ENCODE data around the gene REXO1. TPM values are rescaled to one million over a fixed set of nuclear protein-coding genes. Genes with fewer than 3 reads are reported as not detected.

REXO1 gene
- total RNA-seq, 1 experiment from 2014 or later: 25.8 TPM

DNA sequence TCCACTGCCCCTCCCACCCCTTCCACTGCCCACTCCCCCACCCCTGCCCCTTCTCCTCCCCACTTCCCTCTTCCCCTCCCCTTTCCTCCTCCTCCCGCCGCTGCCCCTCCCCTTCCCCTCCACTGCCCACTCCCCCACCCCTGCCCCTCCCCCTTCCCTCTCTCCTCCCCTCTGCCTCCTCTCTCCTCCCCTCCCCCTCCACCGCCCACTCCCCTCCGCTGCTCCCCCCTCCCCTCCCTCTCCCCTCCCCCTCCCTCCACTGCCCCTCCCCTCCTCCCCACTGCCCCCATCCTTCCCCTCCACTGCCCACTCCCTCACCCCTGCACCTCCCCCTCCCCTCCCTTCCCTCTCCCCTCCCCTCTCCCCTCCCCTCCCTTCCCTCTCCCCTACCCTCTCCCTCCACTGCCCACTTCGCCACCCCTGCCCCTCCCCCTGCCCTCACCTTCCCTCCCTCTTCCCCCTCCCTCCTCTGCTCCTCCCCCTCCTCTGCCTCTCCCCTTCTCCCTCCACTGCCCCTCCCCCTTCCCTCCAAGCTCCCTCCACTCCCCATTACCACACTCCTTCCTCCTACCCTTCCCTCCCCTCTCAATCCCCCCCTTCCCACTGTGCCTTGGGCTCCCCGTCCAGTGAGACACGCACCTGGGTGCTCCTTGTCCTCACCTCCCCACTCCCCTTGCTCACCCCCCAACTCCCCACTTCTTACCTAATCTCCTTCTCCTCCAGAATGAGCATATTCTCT lies 58.1 kb downstream of the REXO1 start:
- H3K4me1 ChIP-seq (replicated peaks; ENCODE audit: insufficient read depth): no peaks in the 10 kb centered on the region
- H4K20me1 ChIP-seq (ENCODE audit: insufficient read depth): no peaks in the 10 kb centered on the region
- no TSS peak for BruUV-seq (replicated peaks)
- intact Hi-C loops (cut with micrococcal nuclease; ENCODE audit: unreplicated experiment): loop anchor here (10.0 kb wide), 1 partner anchor 245 kb away; no protein-coding TSS in a partner anchor
- ChIA-PET POLR2A (ENCODE audit: unreplicated experiment) (no interaction called here), CTCF (no interaction called here)
- H3K9me3 ChIP-seq (ENCODE audit: insufficient read depth, low read depth): no peaks in the 10 kb centered on the region
- TF ChIP-seq CTCF (conservative IDR thresholded peaks at IDR 0.05): no peak
- TF ChIP-seq EZH2 (IDR thresholded peaks at IDR 0.05; ENCODE audit: low read depth): no peak
- no peak overlapping the region for H3K4me3 ChIP-seq
- no peaks in the 10 kb centered on the region for H3K27me3 ChIP-seq (ENCODE audit: insufficient read depth, low read depth)
- H2AFZ ChIP-seq: no peak overlapping the region
- H3K27ac ChIP-seq: no peak overlapping the region
- H3K36me3 ChIP-seq (ENCODE audit: low read depth): no peaks in the 10 kb centered on the region
- H3F3A ChIP-seq (ENCODE audit: insufficient read depth, low read depth): no peaks in the 10 kb centered on the region
- H3K79me2 ChIP-seq (ENCODE audit: low read depth): no peaks in the 10 kb centered on the region
- H3K4me2 ChIP-seq: peak overlapping the region; percentile 51; the same call in 1 of the 2 replicates
- H3K9me2 ChIP-seq (ENCODE audit: insufficient read depth): no peaks in the 10 kb centered on the region
- DNase-seq: no peak

DNA sequence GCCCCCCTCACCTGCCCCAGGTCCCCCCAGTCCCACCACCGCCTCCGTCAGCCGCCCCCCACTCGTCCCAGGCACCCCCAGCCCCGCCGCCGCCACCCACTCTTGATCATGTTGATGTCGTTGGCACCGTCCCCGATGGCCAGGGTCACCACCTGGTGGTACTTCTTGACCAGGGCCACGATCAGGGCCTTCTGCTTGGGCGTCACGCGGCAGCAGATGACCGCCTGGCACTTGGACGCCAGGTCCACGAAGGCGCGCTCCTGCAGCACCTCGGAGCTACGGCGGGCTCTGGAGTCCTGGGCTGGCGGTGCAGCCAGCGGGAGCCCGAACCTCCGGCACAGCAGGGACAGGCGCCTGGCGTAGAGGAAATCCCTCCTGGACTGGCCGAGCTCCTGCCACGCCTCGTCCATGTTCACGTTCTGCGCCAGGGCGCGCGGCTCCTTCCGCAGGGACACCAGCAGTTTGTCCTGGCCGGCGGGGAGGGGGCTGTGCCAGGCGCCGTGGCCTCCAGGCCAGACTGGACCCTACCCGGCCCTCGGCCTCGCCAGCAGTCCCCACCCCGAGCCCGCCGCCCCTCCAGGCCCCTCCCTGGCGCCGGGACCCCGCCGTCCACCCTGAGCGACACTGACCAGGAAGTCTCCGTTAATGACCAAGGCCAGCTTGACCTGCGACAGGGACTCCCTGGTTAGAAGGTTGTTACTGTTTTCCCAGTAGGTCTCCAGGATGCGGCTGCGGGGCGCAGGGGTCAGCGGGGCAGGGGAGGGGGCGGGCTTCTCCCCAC lies 58.8 kb downstream of the REXO1 start:
- BruUV-seq (replicated peaks): no TSS peak
- no peaks in the 10 kb centered on the region for H3K4me1 ChIP-seq (replicated peaks; ENCODE audit: insufficient read depth)
- no peaks in the 10 kb centered on the region for H3K36me3 ChIP-seq (ENCODE audit: low read depth)
- H3F3A ChIP-seq (ENCODE audit: insufficient read depth, low read depth): no peaks in the 10 kb centered on the region
- H3K9me3 ChIP-seq (ENCODE audit: insufficient read depth, low read depth): no peaks in the 10 kb centered on the region
- H3K27me3 ChIP-seq (ENCODE audit: insufficient read depth, low read depth): no peaks in the 10 kb centered on the region
- no peak overlapping the region for H3K27ac ChIP-seq
- TF ChIP-seq EZH2 (IDR thresholded peaks at IDR 0.05; ENCODE audit: low read depth): no peak
- no peak for TF ChIP-seq CTCF (conservative IDR thresholded peaks at IDR 0.05)
- ChIA-PET CTCF (interaction anchor here (0.6 kb wide), 1 partner anchor 196 kb away, joined by 21 read pairs; the partner anchor contains the start of gene MBD3), POLR2A (ENCODE audit: unreplicated experiment) (no interaction called here)
- H3K9me2 ChIP-seq (ENCODE audit: insufficient read depth): no peaks in the 10 kb centered on the region
- no peak overlapping the region; the same call in 1 of the 2 replicates for H2AFZ ChIP-seq
- peak in 1 of 2 experiments; percentile 17 for DNase-seq
- H3K4me3 ChIP-seq: no peak overlapping the region; the same call in 1 of the 2 replicates
- intact Hi-C loops (cut with micrococcal nuclease; ENCODE audit: unreplicated experiment): loop anchor here (10.0 kb wide), 1 partner anchor 245 kb away; no protein-coding TSS in a partner anchor
- H3K4me2 ChIP-seq: peak overlapping the region; percentile 51
- no peaks in the 10 kb centered on the region for H4K20me1 ChIP-seq (ENCODE audit: insufficient read depth)
- no peaks in the 10 kb centered on the region for H3K79me2 ChIP-seq (ENCODE audit: low read depth)

DNA sequence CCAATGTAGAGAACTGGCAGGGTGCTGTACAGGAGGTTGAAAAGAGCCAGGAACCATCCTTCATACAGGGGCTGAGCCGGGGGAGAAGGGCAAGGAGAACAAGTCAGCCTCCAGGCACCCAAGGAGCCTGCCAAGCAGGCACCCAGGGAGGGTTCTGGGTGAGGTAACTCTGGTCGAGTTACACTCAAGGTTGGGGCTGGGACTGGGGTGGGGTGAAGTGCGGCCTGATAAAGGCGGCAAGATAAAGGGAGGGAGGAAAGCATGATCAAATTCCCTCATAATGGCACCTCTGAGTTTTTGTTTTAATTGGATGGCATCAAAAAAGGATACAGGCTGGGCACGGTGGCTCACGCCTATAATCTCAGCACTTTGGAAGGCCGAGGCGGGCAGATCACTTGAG lies 61.2 kb downstream of the REXO1 start:
- TF ChIP-seq EZH2 (IDR thresholded peaks at IDR 0.05; ENCODE audit: low read depth) (no peak), CTCF (conservative IDR thresholded peaks at IDR 0.05) (no peak)
- intact Hi-C loops (cut with micrococcal nuclease; ENCODE audit: unreplicated experiment): no loop called here
- Histone ChIP-seq H2AFZ (no peak overlapping the region), H3K9me2 (ENCODE audit: insufficient read depth) (no peaks in the 10 kb centered on the region), H3K36me3 (ENCODE audit: low read depth) (no peaks in the 10 kb centered on the region), H3K27ac (no peak overlapping the region), H3K4me1 (replicated peaks; ENCODE audit: insufficient read depth) (no peaks in the 10 kb centered on the region), H3K27me3 (ENCODE audit: insufficient read depth, low read depth) (0 out of 2 replicates have a peak, but pooled peaks cover 8% of the 10 kb centered on the region), H3K79me2 (ENCODE audit: low read depth) (no peaks in the 10 kb centered on the region), H4K20me1 (ENCODE audit: insufficient read depth) (no peaks in the 10 kb centered on the region), H3K4me2 (no peak overlapping the region), H3K4me3 (no peak overlapping the region), H3K9me3 (ENCODE audit: insufficient read depth, low read depth) (no peaks in the 10 kb centered on the region; the same call in 1 of the 2 replicates), H3F3A (ENCODE audit: insufficient read depth, low read depth) (no peaks in the 10 kb centered on the region)
- DNase-seq: no peak
- CTCF ChIA-PET: no interaction called here
- POLR2A ChIA-PET (ENCODE audit: unreplicated experiment): no interaction called here
- no TSS peak for BruUV-seq (replicated peaks)

Data from PC-9 (cell line).